Measurements from ENCODE around the gene ZNF391. TPM values are rescaled to one million over a fixed set of nuclear protein-coding genes. Genes with fewer than 3 reads are reported as not detected.

Gene ZNF391
- total and polyA plus RNA-seq, 2 donors (not counting 3 experiments of a cell fraction or from before 2014, with no cell fraction given): 0.17 to 0.42 TPM

DNA sequence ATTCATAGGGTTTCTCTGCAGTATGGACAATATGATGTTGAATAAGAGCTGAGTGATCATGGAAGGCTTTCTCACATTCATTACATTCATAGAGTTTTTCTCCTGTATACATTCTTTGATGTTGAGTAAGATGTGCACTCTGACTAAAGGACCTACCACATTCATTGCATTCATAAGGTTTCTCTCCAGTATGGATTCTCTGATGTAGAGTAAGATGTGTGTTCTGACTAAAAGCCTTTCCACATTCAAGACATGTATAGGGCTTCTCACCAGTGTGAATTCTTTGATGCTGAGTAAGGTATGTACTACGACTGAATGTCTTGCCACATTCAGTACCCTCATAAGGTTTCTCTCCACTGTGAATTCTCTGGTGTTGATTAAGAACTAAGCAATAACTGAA lies 29.3 kb upstream of the ZNF391 start:
- no peak for FAIRE-seq

More for the DNA sequence above, 29.3 kb upstream of the ZNF391 start:
- Histone ChIP-seq H3K27me3 (ENCODE audit: control insufficient read depth in 2 of 2, insufficient read depth in 2 of 2, low read length in 2 of 2) (no peaks in the 10 kb centered on the region), H3K36me3 (ENCODE audit: control insufficient read depth in 2 of 2, extremely low read depth in 1 of 2, insufficient read depth in 2 of 2, low read length in 2 of 2) (no peaks in the 10 kb centered on the region), H4K20me1 (replicated peaks; ENCODE audit: control insufficient read depth, extremely low read depth, insufficient read depth, low read length) (no peaks in the 10 kb centered on the region), H2AFZ (ENCODE audit: low read depth, low read length) (no peak overlapping the region), H3K27ac (ENCODE audit: insufficient read depth, low read depth, low read length) (no peak overlapping the region), H3K79me2 (ENCODE audit: control insufficient read depth, insufficient read depth, low read length) (no peaks in the 10 kb centered on the region), H3K9me1 (replicated peaks; ENCODE audit: control insufficient read depth, extremely low read depth, insufficient read depth, low read length) (no peaks in the 10 kb centered on the region), H3K4me1 (ENCODE audit: control insufficient read depth, extremely low read depth, insufficient read depth, low read length) (no peaks in the 10 kb centered on the region), H3K9me3 (replicated peaks; ENCODE audit: control insufficient read depth, insufficient read depth, low read length) (no peaks in the 10 kb centered on the region), H3K9ac (replicated peaks; ENCODE audit: extremely low read depth, insufficient read depth, low read length) (no peak overlapping the region), H3K4me2 (ENCODE audit: insufficient read depth, low read length) (no peak overlapping the region), H3K4me3 (replicated peaks in 1 of 3; ENCODE audit: insufficient read depth in 1 of 3, low read depth in 1 of 3, low read length in 3 of 3) (no peak overlapping the region)
- ChIA-PET CTCF (no interaction called here), POLR2A (no interaction called here)
- DNase-seq (ENCODE audit: low read depth, low spot score): no peak
- TF ChIP-seq GATA2 (IDR thresholded peaks at IDR 0.05; ENCODE audit: insufficient read depth, insufficient read length, low read depth, low read length): no peak
- no peak for TF ChIP-seq JUN (IDR thresholded peaks at IDR 0.05; ENCODE audit: borderline replicate concordance, insufficient read depth, insufficient read length, low read depth)
- TF ChIP-seq EZH2 (IDR thresholded peaks at IDR 0.05; ENCODE audit: borderline replicate concordance, low read depth, low read length, severe bottlenecking): no peak
- TF ChIP-seq, protein P1, sequence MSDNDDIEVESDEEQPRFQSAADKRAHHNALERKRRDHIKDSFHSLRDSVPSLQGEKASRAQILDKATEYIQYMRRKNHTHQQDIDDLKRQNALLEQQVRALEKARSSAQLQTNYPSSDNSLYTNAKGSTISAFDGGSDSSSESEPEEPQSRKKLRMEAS (IDR thresholded peaks at IDR 0.05; ENCODE audit: insufficient read depth, insufficient read length): no peak
- no peak for TF ChIP-seq MYC (IDR thresholded peaks at IDR 0.05; ENCODE audit: low read depth, low read length)
- no peak for TF ChIP-seq POLR2A (IDR thresholded peaks at IDR 0.05; ENCODE audit: low read depth, low read length)
- no peak for TF ChIP-seq POLR2AphosphoS5 (IDR thresholded peaks at IDR 0.05; ENCODE audit: insufficient read depth, low read depth, low read length)
- TF ChIP-seq, protein P2, sequence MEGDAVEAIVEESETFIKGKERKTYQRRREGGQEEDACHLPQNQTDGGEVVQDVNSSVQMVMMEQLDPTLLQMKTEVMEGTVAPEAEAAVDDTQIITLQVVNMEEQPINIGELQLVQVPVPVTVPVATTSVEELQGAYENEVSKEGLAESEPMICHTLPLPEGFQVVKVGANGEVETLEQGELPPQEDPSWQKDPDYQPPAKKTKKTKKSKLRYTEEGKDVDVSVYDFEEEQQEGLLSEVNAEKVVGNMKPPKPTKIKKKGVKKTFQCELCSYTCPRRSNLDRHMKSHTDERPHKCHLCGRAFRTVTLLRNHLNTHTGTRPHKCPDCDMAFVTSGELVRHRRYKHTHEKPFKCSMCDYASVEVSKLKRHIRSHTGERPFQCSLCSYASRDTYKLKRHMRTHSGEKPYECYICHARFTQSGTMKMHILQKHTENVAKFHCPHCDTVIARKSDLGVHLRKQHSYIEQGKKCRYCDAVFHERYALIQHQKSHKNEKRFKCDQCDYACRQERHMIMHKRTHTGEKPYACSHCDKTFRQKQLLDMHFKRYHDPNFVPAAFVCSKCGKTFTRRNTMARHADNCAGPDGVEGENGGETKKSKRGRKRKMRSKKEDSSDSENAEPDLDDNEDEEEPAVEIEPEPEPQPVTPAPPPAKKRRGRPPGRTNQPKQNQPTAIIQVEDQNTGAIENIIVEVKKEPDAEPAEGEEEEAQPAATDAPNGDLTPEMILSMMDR (IDR thresholded peaks at IDR 0.05; ENCODE audit: extremely low read depth in 1 of 2, insufficient read depth in 1 of 2, low read depth in 1 of 2, low read length in 2 of 2): no peak
- TF ChIP-seq FOS (IDR thresholded peaks at IDR 0.05; ENCODE audit: borderline replicate concordance, insufficient read depth, low read length): no peak
- BruUV-seq (replicated peaks): no TSS peak
- dilution Hi-C loops (cut with MboI; ENCODE audit: extremely low pct_ligation_motif_present, low sequenced_read_pairs) (no loop called here), intact Hi-C loops (cut with micrococcal nuclease) (no loop called here)
